ENCODE measurements around the gene IGFN1.
A peak's percentile ranks its signal among the peaks of the same experiment; 100 is the strongest.
"Not testable (repeated sequence)": the region's sequence is repeated elsewhere in the genome, so short reads cannot be mapped to it uniquely, and the experiment has no call there.

The IGFN1 gene

DNA sequence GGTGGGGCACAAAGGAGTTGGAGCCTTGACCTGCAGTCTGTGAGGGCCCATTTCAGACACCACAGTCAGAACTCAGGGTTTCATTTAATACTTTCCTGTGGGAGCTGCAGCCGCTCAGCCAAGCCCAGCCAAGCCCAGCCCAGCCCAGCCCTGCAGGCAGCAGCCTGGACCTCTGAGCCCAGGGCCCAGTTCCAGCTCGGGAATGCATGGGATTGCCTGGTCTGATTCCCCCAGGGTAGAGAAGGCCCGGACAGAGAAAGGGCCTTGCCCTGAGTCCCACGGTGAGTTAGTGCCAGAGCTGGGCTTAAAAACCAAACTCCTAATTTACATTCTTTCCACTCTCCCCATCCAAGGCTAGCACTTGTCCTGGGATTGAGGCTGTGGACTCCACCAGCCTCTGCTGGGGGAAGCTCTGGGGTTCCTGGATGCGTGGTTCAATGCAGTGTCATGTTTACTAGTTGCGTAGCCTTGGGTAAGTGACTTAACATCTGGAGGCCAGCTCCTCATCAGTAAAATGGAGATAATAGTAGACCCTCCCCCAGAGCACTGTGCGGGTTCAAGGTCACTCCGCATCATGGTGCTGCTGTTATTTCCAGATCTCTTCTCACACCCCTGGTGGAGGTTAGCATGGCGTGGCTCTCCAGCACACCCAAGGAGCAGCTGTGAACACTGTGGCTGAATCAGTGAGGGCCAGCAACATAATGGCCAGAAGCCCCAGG is 63.4 kb downstream of the IGFN1 start:
- Histone ChIP-seq H3K23ac (ENCODE audit: low read length) (no peak overlapping the region), H2BK5ac (ENCODE audit: low read length) (no peak overlapping the region), H3K4me1 (ENCODE audit: control insufficient read depth, low read depth, low read length) (no peaks in the 10 kb centered on the region), H3K4ac (ENCODE audit: low read depth, low read length) (no peak overlapping the region), H2AK5ac (ENCODE audit: low read length) (no peak overlapping the region), H2BK15ac (replicated peaks; ENCODE audit: low read depth) (no peak overlapping the region), H3K4me3 (ENCODE audit: low read length) (no peak overlapping the region), H3K79me2 (ENCODE audit: control insufficient read depth, insufficient read depth, low read length) (no peaks in the 10 kb centered on the region), H2BK120ac (ENCODE audit: low read depth, low read length) (no peak overlapping the region), H3K9ac (ENCODE audit: low read length) (no peak overlapping the region), H3K18ac (ENCODE audit: low read length) (no peak overlapping the region), H3K4me2 (ENCODE audit: low read length) (no peak overlapping the region), H3K36me3 (ENCODE audit: control insufficient read depth, insufficient read depth, low read length) (no peaks in the 10 kb centered on the region), H4K5ac (ENCODE audit: low read length) (no peak overlapping the region), H4K8ac (ENCODE audit: low read depth, low read length) (no peak overlapping the region), H3K27me3 (ENCODE audit: insufficient read depth, low read length, poor library complexity) (no peaks in the 10 kb centered on the region), H3K79me1 (ENCODE audit: low read length) (no peaks in the 10 kb centered on the region), H3K27ac (ENCODE audit: low read depth, low read length) (no peak overlapping the region), H3K56ac (ENCODE audit: low read length) (no peak overlapping the region)
- no peak for DNase-seq
- no CpG with 5 or more reads among the region's 9 CpGs for WGBS (ENCODE audit: extremely low coverage, insufficient coverage, low lambda C conversion rate)

DNA sequence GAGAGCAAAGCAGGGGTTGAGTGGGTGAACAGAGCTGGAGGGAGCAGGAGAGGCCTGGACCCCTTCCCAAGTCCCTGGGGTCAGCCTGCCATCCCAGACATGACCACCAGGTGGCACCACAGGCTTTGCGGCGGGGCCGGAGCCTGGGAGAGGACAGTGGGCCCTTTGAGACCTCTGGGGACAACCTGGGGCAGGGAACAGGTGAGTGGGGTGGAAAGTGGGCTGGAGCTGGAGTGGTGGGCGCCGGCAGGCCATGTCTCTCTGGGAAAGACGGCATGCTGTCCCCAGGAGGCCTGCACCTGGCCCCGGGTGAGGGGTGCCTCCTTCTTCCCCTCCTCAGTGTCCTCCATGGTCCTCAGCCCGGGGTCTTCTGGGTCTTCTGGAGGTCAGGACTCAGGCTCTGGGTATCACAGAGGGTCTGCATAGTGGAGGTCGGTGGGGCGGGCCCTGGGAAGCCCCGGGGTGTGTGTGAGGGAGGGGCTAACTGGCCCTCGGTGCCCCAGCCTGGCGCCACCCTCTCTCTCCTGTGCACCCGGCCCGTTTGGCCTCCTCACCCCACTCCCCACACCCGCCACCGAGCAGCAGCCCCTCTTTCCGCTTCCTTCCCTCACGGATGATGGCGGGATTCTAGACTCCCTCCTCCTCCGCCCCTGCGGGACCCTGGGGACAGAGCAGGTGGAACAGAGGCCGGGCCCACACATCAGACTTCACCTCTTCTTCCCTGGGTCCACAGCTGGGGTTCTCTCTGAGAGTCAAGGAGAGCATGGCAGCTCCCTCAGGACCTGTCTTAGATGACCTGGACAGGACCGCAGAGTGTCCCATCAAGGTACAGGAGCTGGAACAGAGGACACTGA is 64.2 kb downstream of the IGFN1 start:
- no CpG with 5 or more reads among the region's 24 CpGs for WGBS (ENCODE audit: extremely low coverage, insufficient coverage, low lambda C conversion rate)

GRCh38 chr1:201255479-201256362 is 65.1 kb downstream of the IGFN1 start:
- Histone ChIP-seq H2BK15ac (replicated peaks; ENCODE audit: low read depth) (no peak overlapping the region), H3K9ac (ENCODE audit: low read length) (no peak overlapping the region), H3K4me3 (ENCODE audit: low read length) (no peak overlapping the region), H2AK5ac (ENCODE audit: low read length) (no peak overlapping the region), H2BK120ac (ENCODE audit: low read depth, low read length) (no peak overlapping the region), H3K4me1 (ENCODE audit: control insufficient read depth, low read depth, low read length) (no peaks in the 10 kb centered on the region), H3K27ac (ENCODE audit: low read depth, low read length) (no peak overlapping the region), H3K23ac (ENCODE audit: low read length) (no peak overlapping the region), H3K18ac (ENCODE audit: low read length) (no peak overlapping the region), H2BK5ac (ENCODE audit: low read length) (no peak overlapping the region), H3K27me3 (ENCODE audit: insufficient read depth, low read length, poor library complexity) (no peaks in the 10 kb centered on the region), H3K79me2 (ENCODE audit: control insufficient read depth, insufficient read depth, low read length) (no peaks in the 10 kb centered on the region), H3K4ac (ENCODE audit: low read depth, low read length) (no peak overlapping the region), H4K8ac (ENCODE audit: low read depth, low read length) (no peak overlapping the region), H3K56ac (ENCODE audit: low read length) (no peak overlapping the region), H3K4me2 (ENCODE audit: low read length) (no peak overlapping the region), H4K5ac (ENCODE audit: low read length) (no peak overlapping the region), H3K79me1 (ENCODE audit: low read length) (no peaks in the 10 kb centered on the region), H3K36me3 (ENCODE audit: control insufficient read depth, insufficient read depth, low read length) (no peaks in the 10 kb centered on the region)
- DNase-seq, result no peak
- 100% methylated on average over 4 of the region's 17 CpGs for WGBS (ENCODE audit: extremely low coverage, insufficient coverage, low lambda C conversion rate)

More for the DNA sequence above, 64.2 kb downstream of the IGFN1 start:
- no peak overlapping the region for H2BK5ac ChIP-seq (ENCODE audit: low read length)
- no peak overlapping the region for H3K9ac ChIP-seq (ENCODE audit: low read length)
- no peak overlapping the region for H3K18ac ChIP-seq (ENCODE audit: low read length)
- no peaks in the 10 kb centered on the region for H3K79me2 ChIP-seq (ENCODE audit: control insufficient read depth, insufficient read depth, low read length)
- H3K4me3 ChIP-seq (ENCODE audit: low read length), result no peak overlapping the region
- H3K27me3 ChIP-seq (ENCODE audit: insufficient read depth, low read length, poor library complexity), result no peaks in the 10 kb centered on the region
- no peak overlapping the region for H3K23ac ChIP-seq (ENCODE audit: low read length)
- H4K8ac ChIP-seq (ENCODE audit: low read depth, low read length), result no peak overlapping the region
- H3K4ac ChIP-seq (ENCODE audit: low read depth, low read length), result no peak overlapping the region
- H3K4me1 ChIP-seq (ENCODE audit: control insufficient read depth, low read depth, low read length), result no peaks in the 10 kb centered on the region
- no peak overlapping the region for H2BK120ac ChIP-seq (ENCODE audit: low read depth, low read length)
- H2BK15ac ChIP-seq (replicated peaks; ENCODE audit: low read depth), result no peak overlapping the region
- H2AK5ac ChIP-seq (ENCODE audit: low read length), result no peak overlapping the region
- no peak overlapping the region for H4K5ac ChIP-seq (ENCODE audit: low read length)
- H3K27ac ChIP-seq (ENCODE audit: low read depth, low read length), result no peak overlapping the region
- no peak overlapping the region for H3K56ac ChIP-seq (ENCODE audit: low read length)
- H3K79me1 ChIP-seq (ENCODE audit: low read length), result no peaks in the 10 kb centered on the region
- H3K36me3 ChIP-seq (ENCODE audit: control insufficient read depth, insufficient read depth, low read length), result no peaks in the 10 kb centered on the region
- peak; percentile 62 for DNase-seq
- H3K4me2 ChIP-seq (ENCODE audit: low read length), result no peak overlapping the region

- H3K23ac ChIP-seq (ENCODE audit: low read length); H3K79me1 ChIP-seq (ENCODE audit: low read length); H2AK5ac ChIP-seq (ENCODE audit: low read length); H3K4me2 ChIP-seq (ENCODE audit: low read length); H4K5ac ChIP-seq (ENCODE audit: low read length); H2BK15ac ChIP-seq (replicated peaks; ENCODE audit: low read depth); H2BK5ac ChIP-seq (ENCODE audit: low read length); DNase-seq; H3K4me3 ChIP-seq (ENCODE audit: low read length); H2BK120ac ChIP-seq (ENCODE audit: low read depth, low read length); H3K56ac ChIP-seq (ENCODE audit: low read length); H3K4me1 ChIP-seq (ENCODE audit: control insufficient read depth, low read depth, low read length); H3K36me3 ChIP-seq (ENCODE audit: control insufficient read depth, insufficient read depth, low read length); H3K9ac ChIP-seq (ENCODE audit: low read length); H4K8ac ChIP-seq (ENCODE audit: low read depth, low read length); H3K18ac ChIP-seq (ENCODE audit: low read length); H3K27me3 ChIP-seq (ENCODE audit: insufficient read depth, low read length, poor library complexity); H3K27ac ChIP-seq (ENCODE audit: low read depth, low read length); H3K79me2 ChIP-seq (ENCODE audit: control insufficient read depth, insufficient read depth, low read length); H3K4ac ChIP-seq (ENCODE audit: low read depth, low read length): not testable (repeated sequence)
These were observed 67.5 kb downstream of the IGFN1 start for GRCh38 chr1:201258132-201258531.

GRCh38 chr1:201258763-201259230 is 68.2 kb downstream of the IGFN1 start:
- no peaks in the 10 kb centered on the region for H3K4me1 ChIP-seq (ENCODE audit: control insufficient read depth, low read depth, low read length)

More at GRCh38 chr1:201258763-201259230, 68.2 kb downstream of the IGFN1 start:
- Histone ChIP-seq H3K4me3 (ENCODE audit: low read length) (no peak overlapping the region), H3K79me2 (ENCODE audit: control insufficient read depth, insufficient read depth, low read length) (no peaks in the 10 kb centered on the region), H3K9ac (ENCODE audit: low read length) (no peak overlapping the region), H2BK5ac (ENCODE audit: low read length) (no peak overlapping the region), H3K27ac (ENCODE audit: low read depth, low read length) (no peak overlapping the region), H2BK15ac (replicated peaks; ENCODE audit: low read depth) (no peak overlapping the region), H3K23ac (ENCODE audit: low read length) (no peak overlapping the region), H2AK5ac (ENCODE audit: low read length) (no peak overlapping the region), H3K36me3 (ENCODE audit: control insufficient read depth, insufficient read depth, low read length) (no peaks in the 10 kb centered on the region), H3K4me2 (ENCODE audit: low read length) (no peak overlapping the region), H3K56ac (ENCODE audit: low read length) (no peak overlapping the region), H3K4ac (ENCODE audit: low read depth, low read length) (no peak overlapping the region), H4K5ac (ENCODE audit: low read length) (no peak overlapping the region), H3K27me3 (ENCODE audit: insufficient read depth, low read length, poor library complexity) (no peaks in the 10 kb centered on the region), H4K8ac (ENCODE audit: low read depth, low read length) (no peak overlapping the region), H3K18ac (ENCODE audit: low read length) (no peak overlapping the region), H3K79me1 (ENCODE audit: low read length) (no peaks in the 10 kb centered on the region), H2BK120ac (ENCODE audit: low read depth, low read length) (no peak overlapping the region)
- WGBS (ENCODE audit: extremely low coverage, insufficient coverage, low lambda C conversion rate), result no CpG with 5 or more reads among the region's 14 CpGs
- no peak for DNase-seq

Measured in mesendoderm (in vitro differentiated cells).